Measurements from ENCODE around the gene NUDT4. TPM values are rescaled to one million over a fixed set of nuclear protein-coding genes. Genes with fewer than 3 reads are reported as not detected.

Gene NUDT4
- total and polyA plus RNA-seq, 2 of the 13 experiments (the other 11 are each of a cell fraction or from before 2014, with no cell fraction given), result 37.3 to 70.1 TPM

DNA sequence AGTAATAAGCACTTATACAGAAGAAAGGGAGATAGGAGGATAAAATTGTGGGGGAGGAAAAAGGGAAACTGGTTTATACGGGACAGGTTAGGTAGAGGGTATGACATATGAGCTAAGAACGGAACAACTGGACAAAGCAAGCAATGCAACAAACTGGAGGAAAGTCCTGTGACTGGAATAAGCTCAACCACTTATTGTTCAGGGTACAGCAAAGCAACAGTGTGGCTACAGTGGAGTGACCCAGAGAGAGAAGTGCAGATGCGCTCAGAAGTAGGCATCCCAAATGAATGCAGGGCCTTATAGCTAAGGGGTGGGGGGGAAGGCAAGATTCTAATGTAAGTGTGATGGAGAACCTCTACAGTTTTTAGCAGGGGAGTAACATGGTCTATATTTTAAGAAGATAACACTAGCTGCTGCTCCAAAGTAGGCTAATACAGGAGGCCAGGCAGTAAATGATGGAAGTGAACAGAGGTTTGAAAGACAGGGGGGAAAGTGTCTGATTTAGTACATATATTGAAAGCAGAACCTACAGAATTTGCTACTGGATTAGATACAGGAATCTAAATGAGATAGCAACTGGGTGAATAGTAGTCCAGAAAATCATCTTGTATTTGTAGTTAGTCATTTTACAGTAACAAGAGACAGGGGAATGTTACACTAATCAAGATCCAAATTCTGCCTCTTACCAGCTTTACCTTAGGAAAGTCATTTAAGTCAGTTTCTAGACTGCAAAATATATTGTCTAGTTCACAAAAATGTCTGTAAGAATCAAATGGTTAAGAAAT lies 60.7 kb downstream of the NUDT4 start:
- H3K4me1 ChIP-seq (ENCODE audit: insufficient read depth, low read length), result peaks cover 68% of the 10 kb centered on the region
- no peaks in the 10 kb centered on the region for H3K9me3 ChIP-seq (ENCODE audit: low read length)
- POLR2A ChIA-PET, result interaction anchor here (1.6 kb wide), 1 partner anchor 126 kb away, joined by 3 read pairs; no protein-coding TSS in a partner anchor
- H3K27ac ChIP-seq (ENCODE audit: extremely low read length, insufficient read depth, low read length), result no peak overlapping the region
- no peak overlapping the region for H3K9ac ChIP-seq (ENCODE audit: insufficient read depth, low read depth, low read length)
- DNase-seq (ENCODE audit: low spot score), result no peak
- H3K4me2 ChIP-seq (ENCODE audit: low read depth, low read length), result peak overlapping the region; percentile 90
- TF ChIP-seq, protein P1, sequence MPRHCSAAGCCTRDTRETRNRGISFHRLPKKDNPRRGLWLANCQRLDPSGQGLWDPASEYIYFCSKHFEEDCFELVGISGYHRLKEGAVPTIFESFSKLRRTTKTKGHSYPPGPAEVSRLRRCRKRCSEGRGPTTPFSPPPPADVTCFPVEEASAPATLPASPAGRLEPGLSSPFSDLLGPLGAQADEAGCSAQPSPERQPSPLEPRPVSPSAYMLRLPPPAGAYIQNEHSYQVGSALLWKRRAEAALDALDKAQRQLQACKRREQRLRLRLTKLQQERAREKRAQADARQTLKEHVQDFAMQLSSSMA (CRISPR knock-in tag; IDR thresholded peaks at IDR 0.05), result no peak
- TF ChIP-seq, protein P2, sequence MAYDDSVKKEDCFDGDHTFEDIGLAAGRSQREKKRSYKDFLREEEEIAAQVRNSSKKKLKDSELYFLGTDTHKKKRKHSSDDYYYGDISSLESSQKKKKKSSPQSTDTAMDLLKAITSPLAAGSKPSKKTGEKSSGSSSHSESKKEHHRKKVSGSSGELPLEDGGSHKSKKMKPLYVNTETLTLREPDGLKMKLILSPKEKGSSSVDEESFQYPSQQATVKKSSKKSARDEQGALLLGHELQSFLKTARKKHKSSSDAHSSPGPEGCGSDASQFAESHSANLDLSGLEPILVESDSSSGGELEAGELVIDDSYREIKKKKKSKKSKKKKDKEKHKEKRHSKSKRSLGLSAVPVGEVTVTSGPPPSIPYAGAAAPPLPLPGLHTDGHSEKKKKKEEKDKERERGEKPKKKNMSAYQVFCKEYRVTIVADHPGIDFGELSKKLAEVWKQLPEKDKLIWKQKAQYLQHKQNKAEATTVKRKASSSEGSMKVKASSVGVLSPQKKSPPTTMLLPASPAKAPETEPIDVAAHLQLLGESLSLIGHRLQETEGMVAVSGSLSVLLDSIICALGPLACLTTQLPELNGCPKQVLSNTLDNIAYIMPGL (CRISPR knock-in tag; IDR thresholded peaks at IDR 0.05; ENCODE audit: borderline replicate concordance in 1 of 2, low read depth in 1 of 2), result no peak
- TF ChIP-seq ZNF205 (CRISPR knock-in tag; IDR thresholded peaks at IDR 0.05) (no peak), YEATS4 (CRISPR knock-in tag; IDR thresholded peaks at IDR 0.05; ENCODE audit: borderline replicate concordance) (no peak), RARA (CRISPR knock-in tag; IDR thresholded peaks at IDR 0.05) (no peak)
- peaks cover 90% of the 10 kb centered on the region for H3K79me2 ChIP-seq (ENCODE audit: insufficient read depth, low read length)
- H2AFZ ChIP-seq (ENCODE audit: low read length), result no peak overlapping the region
- intact Hi-C loops (cut with micrococcal nuclease; ENCODE audit: unreplicated experiment), result no loop called here
- H4K20me1 ChIP-seq (ENCODE audit: insufficient read depth, low read length), result peaks cover 63% of the 10 kb centered on the region
- peaks cover 0 to 1% of the 10 kb centered on the region in 2 experiments; a peak in 1 of 5 replicates for H3K36me3 ChIP-seq (replicated peaks in 1 of 2; ENCODE audit: control insufficient read depth in 1 of 2, insufficient read depth in 2 of 2, low read length in 2 of 2)
- no peaks in the 10 kb centered on the region; a peak in 1 of 5 replicates for H3K27me3 ChIP-seq (ENCODE audit: control insufficient read depth in 1 of 2, insufficient read depth in 2 of 2, low read length in 2 of 2)
- FAIRE-seq, result no peak
- no peak for ATAC-seq
- H3K4me3 ChIP-seq (replicated peaks in 1 of 3; ENCODE audit: insufficient read depth in 1 of 3, low read depth in 2 of 3, low read length in 3 of 3), result no peak overlapping the region
- CTCF ChIA-PET (ENCODE audit: low intra/inter-chr PET ratio, low total read pairs), result no interaction called here
- WGBS (ENCODE audit: low lambda C conversion rate), result 78% methylated on average over 3 of the region's 3 CpGs
- no TSS peak for BruUV-seq (replicated peaks)
- in situ Hi-C loops (cut with HindIII; ENCODE audit: extremely low pct_ligation_motif_present, low pct_unique_long_range_greater_than_20kb), result no loop called here

All from HepG2 (cell line).